Right atrium auricular region (tissue), 2 donors: ENCODE data around the gene STAG1. TPM values are rescaled to one million over a fixed set of nuclear protein-coding genes. Genes with fewer than 3 reads are reported as not detected.

Experiments
- DNase-seq: peaks from one replicate; pipeline ENCODE4 v3.0.0-alpha.2; 2019; ENCODE audit warnings: low spot score
- H3K27ac ChIP-seq, 2 donors: fragments of 200-600 bp; sonication (generic); 1 replicate in 1 of 2; 2 replicates in 1 of 2; pipeline ENCODE4 v1.5.1; 2016 to 2019
- H3K27me3 ChIP-seq, 2 donors: fragments of 200-600 bp; sonication (generic); one replicate each; pipeline versions ENCODE4 v1.5.1 to v1.6.0; 2017 to 2019
- H3K36me3 ChIP-seq: fragments of 200-600 bp; sonication (generic); one replicate; pipeline ENCODE4 v1.5.1; 2016
- H3K4me1 ChIP-seq, 2 donors: fragments of 200-600 bp; sonication (generic); one replicate each; pipeline versions ENCODE4 v1.5.1 to v1.6.0; 2017 to 2019
- H3K4me3 ChIP-seq, 2 donors: fragments of 200-600 bp; sonication (generic); 1 replicate in 1 of 2; 2 replicates in 1 of 2; pipeline ENCODE4 v1.5.1; 2017 to 2019; ENCODE audit warnings: mild to moderate bottlenecking in 1 of 2, moderate library complexity in 1 of 2
- H3K9me3 ChIP-seq, 2 donors: fragments of 200-600 bp; sonication (generic); one replicate each; pipeline ENCODE4 v1.5.1; 2019
- CTCF ChIP-seq, 2 donors: fragments of 200-600 bp; sonication (generic); IDR thresholded peaks; one replicate each; pipeline ENCODE4 v1.5.1; 2019; ENCODE audit warnings: antibody characterized with exemption in 2 of 2
- total RNA-seq, 2 donors: library from RNA; depleted of rRNA; stranded (reverse); fragments of >200 nt; gene quantifications; one replicate each; pipeline ENCODE4 v1.1.0, GENCODE V29; 2016

STAG1 gene
- total RNA-seq, 2 donors from 2014 or later: 16.5 to 24.8 TPM

- no peak overlapping the region for H3K27ac ChIP-seq
- no peak overlapping the region for H3K4me3 ChIP-seq
- no peak for TF ChIP-seq CTCF (IDR thresholded peaks at IDR 0.05)
- no peaks in the 10 kb centered on the region for H3K36me3 ChIP-seq
- DNase-seq: no peak
- no peaks in the 10 kb centered on the region for H3K9me3 ChIP-seq
- H3K27me3 ChIP-seq: no peaks in the 10 kb centered on the region
- H3K4me1 ChIP-seq: peaks cover 0 to 18% of the 10 kb centered on the region in 2 donors
These were observed 115.0 kb downstream of the STAG1 start for GRCh38 chr3:136637176-136637575.

GRCh38 chr3:136634821-136635220 is 117.4 kb downstream of the STAG1 start:
- no peak for DNase-seq
- Histone ChIP-seq H3K4me1 (peaks cover 0 to 12% of the 10 kb centered on the region in 2 donors), H3K9me3 (no peaks in the 10 kb centered on the region), H3K27ac (no peak overlapping the region), H3K36me3 (no peaks in the 10 kb centered on the region), H3K4me3 (no peak overlapping the region), H3K27me3 (no peaks in the 10 kb centered on the region)
- TF ChIP-seq CTCF (IDR thresholded peaks at IDR 0.05): no peak

GRCh38 chr3:136632625-136633081 is 119.5 kb downstream of the STAG1 start:
- TF ChIP-seq CTCF (IDR thresholded peaks at IDR 0.05): no peak
- Histone ChIP-seq H3K27me3 (no peaks in the 10 kb centered on the region), H3K4me3 (no peak overlapping the region), H3K27ac (no peak overlapping the region), H3K9me3 (no peaks in the 10 kb centered on the region), H3K4me1 (peaks cover 0 to 8% of the 10 kb centered on the region in 2 donors), H3K36me3 (no peaks in the 10 kb centered on the region)
- DNase-seq: no peak

- H3K4me1 ChIP-seq: peaks cover 0 to 8% of the 10 kb centered on the region in 2 donors
- H3K27ac ChIP-seq: no peak overlapping the region
- no peaks in the 10 kb centered on the region for H3K36me3 ChIP-seq
- TF ChIP-seq CTCF (IDR thresholded peaks at IDR 0.05): no peak
- H3K27me3 ChIP-seq: no peaks in the 10 kb centered on the region
- no peak overlapping the region for H3K4me3 ChIP-seq
- no peaks in the 10 kb centered on the region for H3K9me3 ChIP-seq
- DNase-seq: no peak
These were observed 120.8 kb downstream of the STAG1 start for GRCh38 chr3:136631424-136631823.

- no peaks in the 10 kb centered on the region for H3K9me3 ChIP-seq
- no peak overlapping the region for H3K4me3 ChIP-seq
- no peak overlapping the region for H3K27ac ChIP-seq
- TF ChIP-seq CTCF (IDR thresholded peaks at IDR 0.05): no peak
- no peak for DNase-seq
- H3K36me3 ChIP-seq: no peaks in the 10 kb centered on the region
- H3K4me1 ChIP-seq: peaks cover 0 to 8% of the 10 kb centered on the region in 2 donors
- no peaks in the 10 kb centered on the region for H3K27me3 ChIP-seq
These were observed 121.3 kb downstream of the STAG1 start for GRCh38 chr3:136630915-136631314.

- Histone ChIP-seq H3K36me3 (no peaks in the 10 kb centered on the region), H3K9me3 (no peaks in the 10 kb centered on the region), H3K4me1 (peaks cover 0 to 7% of the 10 kb centered on the region in 2 donors), H3K4me3 (no peak overlapping the region), H3K27ac (no peak overlapping the region), H3K27me3 (no peaks in the 10 kb centered on the region)
- no peak for DNase-seq
- no peak for TF ChIP-seq CTCF (IDR thresholded peaks at IDR 0.05)
These were observed 125.7 kb downstream of the STAG1 start for GRCh38 chr3:136626493-136626892.
